HG03045 (cell line): ENCODE measurements around the gene CLTCL1.
"Not testable (repeated sequence)": the region's sequence is repeated elsewhere in the genome, so short reads cannot be mapped to it uniquely, and the experiment has no call there.

Experiments used
- ATAC-seq: cut with Tn5 transposase; IDR thresholded peaks from one replicate; pipeline ENCODE4 v1.9.1; 2021; ENCODE audit warnings: mild to moderate bottlenecking, moderate library complexity; ENCODE audit not compliant: unreplicated experiment

CLTCL1 gene

GRCh38 chr22:19291580-19292457 is at the start of gene CLTCL1:
Gene CLTCL1 (minus strand): TSS chr22:19291719. CDS start chr22:19291641, 78 bp downstream.
- peak; percentile 54 for ATAC-seq

DNA sequence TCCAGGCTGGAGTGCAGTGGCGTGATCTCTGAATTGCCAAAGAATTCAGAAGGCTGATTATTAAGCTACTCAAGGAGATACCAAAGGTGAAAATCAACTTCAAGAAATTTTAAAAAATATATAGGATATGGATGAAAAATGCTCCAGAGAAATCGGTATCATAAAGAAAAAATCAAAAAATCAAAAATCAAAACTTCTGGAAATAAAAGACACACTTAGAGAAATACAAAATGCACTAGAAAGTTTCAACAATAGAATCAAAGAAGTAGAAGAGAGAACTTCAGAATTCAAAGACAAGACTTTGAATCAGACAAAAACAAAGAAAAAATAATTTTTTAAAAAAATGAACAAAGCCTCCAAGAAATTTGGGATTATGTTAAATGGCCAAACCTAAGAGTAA is 45.6 kb upstream of the CLTCL1 start:
- ATAC-seq = no peak

DNA sequence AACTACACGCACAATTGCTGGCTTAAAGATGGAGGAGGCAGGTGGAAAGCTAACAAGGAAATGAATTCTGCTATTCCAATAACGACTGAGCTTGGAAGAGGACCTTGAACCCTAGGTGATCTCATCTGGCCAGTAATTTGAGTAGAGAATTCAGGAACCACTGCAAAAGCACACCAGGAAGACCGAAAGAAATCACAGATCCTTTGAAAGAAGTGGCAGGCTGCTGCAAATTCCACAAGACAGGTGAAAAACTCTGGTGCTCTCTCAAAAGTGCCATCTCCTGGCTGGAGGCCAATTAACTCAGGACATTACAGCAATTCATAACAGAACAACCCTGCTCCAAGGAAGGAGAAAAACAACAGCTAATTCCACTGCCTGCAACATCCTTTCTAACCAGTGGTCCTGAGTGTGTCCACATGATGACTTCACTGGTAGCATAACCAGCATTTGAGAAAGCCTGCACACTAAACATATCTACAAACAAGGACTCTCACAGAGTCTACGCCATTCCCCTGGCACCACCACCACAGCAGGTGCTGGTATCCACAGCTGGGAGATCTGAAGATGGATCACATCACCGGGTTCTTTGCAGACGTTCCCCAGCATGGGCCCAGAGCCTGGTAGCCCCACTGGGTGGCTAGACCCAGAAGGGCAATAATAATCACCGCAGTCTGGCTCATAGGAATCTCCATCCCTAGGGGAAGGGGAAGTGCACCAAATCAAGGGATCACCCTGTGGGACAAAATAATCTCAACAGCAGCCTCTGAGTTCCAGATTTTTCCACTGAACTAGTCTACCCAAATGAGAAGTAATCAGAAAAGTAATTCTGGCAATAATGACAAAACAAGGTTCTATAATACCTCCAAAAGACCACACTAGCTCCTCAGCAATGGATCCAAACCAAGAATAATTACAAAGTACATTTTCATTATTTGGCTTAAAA is 44.9 kb upstream of the CLTCL1 start:
- no peak for ATAC-seq

GRCh38 chr22:19331975-19332374 is 40.5 kb upstream of the CLTCL1 start:
- no peak for ATAC-seq

DNA sequence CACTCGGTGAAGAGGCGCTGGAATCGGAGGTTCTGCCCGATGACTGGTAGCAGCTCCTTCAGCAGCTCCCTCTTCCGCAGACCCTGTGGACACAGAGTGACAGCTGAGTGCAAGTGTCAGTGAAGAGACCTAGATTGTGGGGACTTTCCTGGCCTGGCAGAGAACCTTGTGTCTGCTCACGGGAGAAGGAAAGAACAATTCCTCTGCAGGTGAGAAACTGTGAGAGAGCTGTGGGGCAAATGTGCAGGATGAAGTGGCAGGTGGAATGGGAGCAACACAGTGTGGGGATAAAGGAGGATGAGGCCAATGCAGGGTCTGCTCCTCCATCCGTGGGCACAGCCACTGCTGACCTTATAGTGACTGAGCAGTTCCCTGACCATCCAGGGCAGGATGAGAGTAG is 40.0 kb upstream of the CLTCL1 start:
- no peak for ATAC-seq

DNA sequence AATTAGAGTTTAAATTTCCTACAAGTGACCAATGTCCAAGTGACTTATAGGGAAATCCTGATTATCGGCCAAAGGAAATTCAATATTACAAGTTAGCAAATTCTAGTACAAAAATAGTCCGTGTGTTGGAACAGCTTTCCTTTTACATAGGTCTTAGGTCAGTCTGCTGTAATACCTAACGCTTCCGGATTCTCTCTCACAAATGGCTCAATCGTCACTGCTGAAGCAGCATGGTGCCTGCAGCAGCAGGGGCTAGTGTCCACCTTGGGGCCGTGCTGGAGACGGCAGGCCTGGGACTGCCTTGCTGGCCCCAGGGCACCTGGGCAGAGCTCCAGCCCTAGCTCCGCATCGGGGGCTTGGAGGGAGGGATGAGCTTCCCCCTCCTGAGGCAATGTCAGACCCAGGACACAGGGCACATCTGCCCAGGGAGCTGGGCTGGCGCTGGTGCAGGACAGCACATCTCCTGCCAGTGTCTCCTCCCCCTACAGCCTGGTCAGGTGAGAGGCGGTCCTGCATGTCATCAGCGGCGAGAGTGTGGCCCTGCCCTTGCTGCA is 39.4 kb upstream of the CLTCL1 start:
- no peak for ATAC-seq

DNA sequence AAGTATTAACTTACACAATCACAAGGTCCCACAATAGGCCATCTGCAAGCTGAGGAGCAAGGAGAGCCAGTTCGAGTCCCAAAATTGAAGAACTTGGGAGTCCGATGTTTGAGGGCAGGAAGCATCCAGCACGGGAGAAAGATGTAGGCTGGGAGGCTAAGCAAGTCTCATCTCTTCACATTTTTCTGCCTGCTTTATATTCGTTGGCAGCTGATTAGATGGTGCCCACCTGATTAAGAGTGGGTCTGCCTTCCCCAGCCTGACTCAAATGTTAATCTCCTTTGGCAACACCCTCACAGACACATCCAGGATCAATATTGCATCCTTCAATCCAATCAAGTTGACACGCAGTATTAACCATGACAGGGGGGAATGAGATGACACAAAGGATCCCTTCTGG is 38.7 kb upstream of the CLTCL1 start:
- not testable (repeated sequence) for ATAC-seq

GRCh38 chr22:19329454-19329853 is 37.9 kb upstream of the CLTCL1 start:
- ATAC-seq = no peak

- ATAC-seq = no peak
Measured at GRCh38 chr22:19325296-19325948, 33.9 kb upstream of the CLTCL1 start.

DNA sequence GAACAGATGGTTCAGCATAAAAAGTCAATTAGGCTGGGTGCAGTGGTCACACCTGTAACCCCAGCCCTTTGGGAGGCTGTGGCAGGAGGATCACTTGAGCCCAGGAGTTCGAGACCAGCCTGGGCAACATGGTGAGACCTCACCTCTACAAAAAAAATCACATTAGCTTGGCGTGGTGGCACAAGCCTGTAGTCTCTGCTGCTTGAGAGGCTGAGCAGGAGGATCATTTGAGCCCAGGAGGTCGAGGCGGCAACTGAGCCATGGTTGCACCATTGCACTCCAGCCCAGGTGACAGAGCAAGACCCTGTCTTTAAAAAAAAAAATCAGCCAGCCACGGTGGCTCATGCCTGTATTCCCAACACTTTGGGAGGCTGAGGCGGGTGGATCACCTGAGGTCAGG is 31.9 kb upstream of the CLTCL1 start:
- ATAC-seq = not testable (repeated sequence)

GRCh38 chr22:19321757-19322156 is 30.2 kb upstream of the CLTCL1 start:
- no peak for ATAC-seq

- not testable (repeated sequence) for ATAC-seq
Measured at GRCh38 chr22:19320136-19320535, 28.6 kb upstream of the CLTCL1 start.

DNA sequence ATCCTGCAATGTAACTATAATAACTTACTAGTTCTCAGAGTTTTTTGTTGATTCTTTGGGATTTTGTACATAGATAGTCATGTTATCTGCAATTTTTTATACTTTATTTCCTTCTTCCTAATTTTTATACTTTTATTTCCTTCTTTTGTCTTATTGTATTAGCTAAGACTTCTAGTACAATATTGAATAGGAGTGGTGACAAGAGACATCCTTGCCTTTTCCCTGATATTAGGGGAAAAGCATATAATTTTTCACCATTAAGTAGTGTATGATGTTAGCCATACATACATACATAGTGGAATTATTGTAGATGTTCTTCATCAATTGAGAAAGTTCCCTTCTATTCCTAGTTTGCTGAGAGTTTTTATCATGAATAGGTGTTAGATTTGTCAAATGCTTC is 27.8 kb upstream of the CLTCL1 start:
- ATAC-seq = no peak

GRCh38 chr22:19317865-19318264 is 26.3 kb upstream of the CLTCL1 start:
- ATAC-seq = no peak

GRCh38 chr22:19307872-19308271 is 16.4 kb upstream of the CLTCL1 start:
- no peak for ATAC-seq

GRCh38 chr22:19306535-19306934 is 15.0 kb upstream of the CLTCL1 start:
- not testable (repeated sequence) for ATAC-seq

- no peak for ATAC-seq
Measured at GRCh38 chr22:19304547-19304946, 13.0 kb upstream of the CLTCL1 start.

GRCh38 chr22:19303785-19304184 is 12.3 kb upstream of the CLTCL1 start:
- ATAC-seq = no peak

DNA sequence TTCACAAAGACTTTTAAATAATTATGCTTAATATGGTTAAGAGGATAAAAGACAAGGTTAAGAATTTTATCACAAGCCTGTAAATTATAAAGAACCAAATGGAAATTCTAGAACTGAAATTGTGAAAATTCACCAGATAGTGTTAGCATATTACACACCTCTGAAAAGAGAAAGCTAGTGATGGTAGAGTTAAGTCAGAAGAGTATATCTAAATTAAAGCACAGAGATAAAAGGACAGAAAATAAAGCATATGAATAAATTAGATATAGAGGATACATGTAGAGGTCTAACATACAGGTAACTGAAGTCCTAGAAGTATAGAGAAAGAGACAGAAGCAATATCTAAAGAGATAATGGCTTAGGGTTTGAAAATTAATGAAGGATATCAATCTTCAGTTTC is 4.2 kb upstream of the CLTCL1 start:
- ATAC-seq = no peak

DNA sequence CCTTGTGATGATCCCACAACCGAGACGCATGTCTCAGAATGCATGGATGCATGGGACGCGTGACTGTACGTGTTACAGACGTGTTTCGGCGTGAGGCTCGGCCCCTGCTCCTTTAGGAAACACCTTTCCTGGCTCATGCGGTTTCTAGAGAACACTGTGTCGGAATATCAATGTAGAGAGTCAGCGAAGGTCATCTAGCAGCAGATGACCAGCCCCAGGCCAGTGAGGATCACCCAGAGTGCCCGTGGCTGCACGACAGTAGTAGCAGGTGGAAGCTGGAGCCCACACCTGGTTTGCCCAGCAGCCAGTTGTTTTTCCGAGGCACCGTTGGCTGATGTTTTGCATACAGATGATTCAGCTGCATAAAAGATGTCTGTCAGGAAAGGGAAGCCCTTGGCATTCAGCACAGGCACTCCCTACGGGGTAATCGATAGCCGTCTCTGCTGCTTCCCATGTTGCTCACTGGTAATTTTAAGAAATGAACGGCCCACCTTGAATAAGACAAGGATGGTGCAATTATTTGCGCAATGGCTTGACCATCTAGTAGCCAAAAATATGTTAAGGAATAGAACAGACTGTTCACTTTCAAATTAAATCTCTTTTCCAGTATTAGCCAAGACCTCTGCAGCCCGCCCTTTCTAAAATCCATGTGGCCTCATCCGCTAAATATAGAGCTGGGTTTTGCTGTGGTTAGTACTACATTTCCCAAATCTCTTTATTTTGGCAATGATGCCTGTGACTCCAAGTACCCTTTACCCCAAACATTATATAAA is 1.1 kb upstream of the CLTCL1 start:
- ATAC-seq = no peak
